NCI-H1092 (cell line): Measurements from ENCODE around the gene SCN2B.
A peak's percentile ranks its signal among the peaks of the same experiment; 100 is the strongest.

Source experiments
- DNase-seq: peaks from one replicate; lab custom pipeline; 2025; lab: John Stamatoyannopoulos, UW

The SCN2B gene

DNA sequence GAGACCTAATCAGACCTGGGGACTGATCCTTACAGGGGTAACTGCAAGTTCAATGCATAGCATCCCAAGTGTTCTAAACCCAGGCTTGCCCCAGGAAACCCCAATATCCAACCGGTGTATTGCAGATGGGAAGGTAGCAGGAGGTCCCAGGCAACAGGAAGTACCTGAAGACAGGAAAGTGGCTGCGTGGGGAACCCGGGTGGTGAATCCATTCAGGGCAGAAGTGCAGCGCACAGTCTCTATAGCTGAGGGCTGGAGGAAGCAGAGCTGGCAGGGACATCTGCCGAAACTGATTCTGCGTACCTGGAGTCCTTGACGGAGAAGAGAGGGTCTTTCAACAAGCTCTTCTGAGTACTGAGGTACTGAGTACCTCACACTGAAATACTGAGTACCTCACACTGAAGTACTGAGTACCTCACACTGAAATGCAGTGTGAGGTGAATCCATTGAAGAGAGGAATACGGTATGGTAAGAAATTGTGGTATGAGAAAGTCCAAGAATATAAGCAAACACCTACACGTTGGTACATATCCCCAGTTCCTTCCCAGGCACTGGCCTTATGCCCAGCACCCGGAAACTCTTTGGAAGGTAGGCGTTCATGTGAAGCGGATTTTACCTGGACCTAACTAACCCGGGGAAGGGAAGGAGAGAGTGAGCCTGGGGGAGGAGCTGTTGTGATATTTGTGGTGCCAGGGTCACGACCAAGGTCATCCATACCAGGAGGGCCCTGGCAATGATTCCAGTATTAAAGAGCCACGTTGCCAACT lies 43.9 kb downstream of the SCN2B start:
- DNase-seq = no peak

DNA sequence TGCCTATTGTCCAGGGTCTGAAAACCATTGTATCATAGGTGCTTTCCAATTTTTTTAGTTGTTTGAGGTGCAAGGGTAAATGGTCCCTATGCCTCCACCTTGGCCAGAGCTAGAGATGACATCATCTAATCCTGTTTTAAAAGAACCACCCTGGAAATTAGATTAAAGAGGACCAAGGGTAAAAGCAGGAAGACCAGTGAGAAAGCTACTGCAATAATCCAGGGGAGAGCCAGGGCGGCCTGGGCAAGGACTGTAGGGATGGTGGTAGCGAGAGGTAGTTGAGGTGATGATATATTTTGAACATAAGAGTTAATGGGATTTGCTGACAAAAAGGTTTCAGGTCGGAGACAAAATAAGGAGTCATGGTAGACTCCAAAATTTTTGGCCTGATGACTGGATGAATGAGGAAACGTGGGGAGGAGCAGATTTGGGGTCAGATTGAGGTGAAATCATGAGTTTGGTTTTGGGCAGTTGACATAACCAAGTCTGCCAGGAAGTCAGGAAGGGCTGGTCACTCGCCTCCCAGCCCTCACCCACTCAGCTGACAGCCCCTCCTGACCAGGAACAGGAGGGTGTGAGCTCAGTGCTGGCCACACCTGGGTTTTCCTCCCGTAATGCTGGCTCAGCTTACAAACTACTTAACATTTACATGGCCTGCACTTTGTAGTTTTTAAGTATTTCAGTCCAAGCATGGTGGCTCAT lies 46.8 kb downstream of the SCN2B start:
- DNase-seq = no peak

DNA sequence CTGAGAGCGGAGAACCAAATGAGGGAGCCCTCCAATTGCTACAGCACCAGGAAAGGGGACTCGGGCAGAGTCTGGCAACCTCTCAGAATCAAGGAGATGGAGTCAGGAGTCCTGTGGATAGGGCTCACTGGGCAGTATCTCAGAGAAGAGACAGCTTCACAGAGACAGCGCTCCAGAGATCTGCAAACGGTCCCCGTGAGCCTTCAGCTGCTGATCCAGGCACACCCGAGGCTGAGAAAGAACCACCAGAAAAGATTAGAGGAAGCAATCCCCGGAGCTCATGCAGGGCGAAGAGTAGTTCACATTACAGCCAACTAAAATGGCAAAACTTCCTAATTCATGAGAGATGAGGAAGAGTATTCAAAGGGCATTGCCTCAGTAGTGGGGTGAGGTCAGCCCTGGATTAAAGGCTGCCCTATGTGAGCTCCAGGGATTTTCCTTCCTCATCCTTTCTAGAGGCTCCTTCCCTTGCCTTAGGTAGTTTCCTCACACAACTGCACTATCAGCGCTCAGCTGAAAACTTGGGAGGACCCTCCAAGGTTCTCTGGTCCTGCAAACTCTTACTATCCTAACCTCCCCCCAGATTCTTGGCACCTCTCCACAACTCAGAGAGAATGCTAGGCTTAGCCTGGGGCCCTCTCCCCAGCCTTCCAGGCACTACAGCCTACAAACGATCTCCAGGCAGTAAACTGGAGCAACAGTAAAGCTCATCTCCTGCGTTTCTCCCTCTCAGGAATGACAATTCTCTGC lies 47.5 kb downstream of the SCN2B start:
- DNase-seq = no peak

DNA sequence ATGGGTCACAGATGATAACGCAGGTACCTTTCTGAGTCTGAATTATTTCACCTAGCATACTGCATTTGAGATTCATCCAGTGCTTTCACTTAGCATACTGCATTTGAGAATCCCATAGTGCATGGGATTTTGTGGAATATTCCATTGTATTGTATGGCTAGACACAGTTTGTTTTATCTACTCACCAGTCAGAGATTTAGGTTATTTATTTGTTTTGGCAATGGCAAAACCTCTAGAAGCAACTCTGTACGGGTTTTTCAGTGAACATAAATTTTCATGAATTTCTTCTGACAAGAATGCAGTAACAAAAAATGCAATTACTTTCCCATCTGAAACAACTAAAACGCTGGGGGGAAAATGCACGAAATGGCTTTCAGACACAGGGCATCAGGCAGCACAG lies 48.1 kb downstream of the SCN2B start:
- no peak for DNase-seq

DNA sequence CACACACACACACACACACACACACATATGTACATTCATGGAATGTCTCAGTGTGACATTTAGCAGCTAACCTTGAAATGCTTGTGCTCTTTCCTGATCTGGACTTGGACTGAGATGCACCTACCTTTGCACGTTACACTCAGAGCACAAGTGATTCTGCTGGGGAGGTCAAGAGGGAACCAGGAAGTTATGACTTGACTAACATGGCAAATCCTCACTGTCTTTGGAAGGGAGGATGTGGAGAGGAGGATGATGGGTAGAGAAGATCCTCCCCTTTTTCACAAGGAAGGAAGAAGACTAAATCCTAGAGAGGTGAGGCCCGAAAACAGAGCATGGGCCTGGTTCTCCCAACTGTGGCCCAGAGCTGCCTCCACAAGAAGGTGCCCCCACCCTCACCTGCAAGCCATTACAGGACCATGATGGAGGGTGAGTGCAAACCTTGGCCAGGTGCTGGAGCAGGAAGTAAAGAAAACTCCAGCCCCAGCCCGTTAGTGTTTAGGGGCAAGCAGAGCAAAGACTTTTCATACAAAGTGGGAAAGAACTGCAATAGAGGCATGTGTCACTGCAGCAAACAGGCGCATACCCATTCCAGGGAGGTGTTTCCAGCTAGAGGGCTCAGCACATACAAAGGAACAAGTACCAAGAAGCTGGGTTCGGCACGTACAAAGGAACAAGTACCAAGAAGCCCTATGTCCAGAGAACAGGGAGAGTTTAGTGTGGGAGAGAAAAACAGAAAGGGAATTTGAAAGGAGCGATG lies 50.2 kb downstream of the SCN2B start:
- no peak for DNase-seq

DNA sequence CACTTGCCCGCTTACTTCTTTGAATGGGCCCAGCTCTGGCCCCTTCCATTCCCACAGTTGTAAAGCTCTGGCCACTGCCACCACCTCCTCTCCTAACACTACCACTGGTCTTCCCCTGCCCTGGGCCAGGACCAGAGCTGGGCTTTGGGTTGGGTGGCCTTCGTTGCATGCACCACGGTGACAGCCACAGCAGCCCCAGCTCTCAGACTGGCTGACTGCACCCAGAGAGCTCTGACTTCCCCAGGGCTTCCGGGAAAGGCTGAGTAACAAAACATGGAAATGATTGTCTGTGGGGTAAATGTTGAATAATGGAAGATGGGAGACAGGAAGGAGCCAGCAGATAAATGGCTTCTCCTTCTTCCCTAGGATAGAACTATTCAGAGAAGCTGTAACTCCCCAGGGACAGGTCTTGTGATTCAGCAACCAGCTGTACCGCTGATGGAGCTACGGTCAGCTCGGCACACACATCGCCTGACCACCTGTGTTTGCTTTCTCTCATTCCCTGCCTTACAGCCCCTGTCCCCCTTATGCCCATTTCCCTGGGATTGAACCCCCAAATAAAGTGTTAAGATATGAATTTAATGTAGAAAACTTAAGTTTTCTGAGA lies 51.4 kb downstream of the SCN2B start:
- DNase-seq = peak; percentile 12

DNA sequence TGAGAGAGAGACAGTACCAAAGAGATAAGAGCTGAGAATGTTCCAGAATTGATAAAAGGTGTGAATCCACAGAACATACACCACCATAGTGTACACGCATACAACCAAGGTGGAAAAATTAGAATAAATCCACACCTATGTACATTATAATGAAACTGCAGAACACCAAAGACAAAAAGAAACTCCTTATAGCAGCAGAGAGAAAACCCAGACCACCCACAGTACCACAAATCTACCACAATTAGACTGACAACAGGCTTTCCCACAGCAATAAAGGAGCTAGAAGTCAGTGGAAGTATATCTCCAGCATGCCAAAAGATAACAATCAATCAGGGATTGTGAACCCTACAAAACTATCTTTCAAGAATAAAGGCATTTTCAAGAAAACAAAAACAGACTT lies 55.6 kb downstream of the SCN2B start:
- no peak for DNase-seq

DNA sequence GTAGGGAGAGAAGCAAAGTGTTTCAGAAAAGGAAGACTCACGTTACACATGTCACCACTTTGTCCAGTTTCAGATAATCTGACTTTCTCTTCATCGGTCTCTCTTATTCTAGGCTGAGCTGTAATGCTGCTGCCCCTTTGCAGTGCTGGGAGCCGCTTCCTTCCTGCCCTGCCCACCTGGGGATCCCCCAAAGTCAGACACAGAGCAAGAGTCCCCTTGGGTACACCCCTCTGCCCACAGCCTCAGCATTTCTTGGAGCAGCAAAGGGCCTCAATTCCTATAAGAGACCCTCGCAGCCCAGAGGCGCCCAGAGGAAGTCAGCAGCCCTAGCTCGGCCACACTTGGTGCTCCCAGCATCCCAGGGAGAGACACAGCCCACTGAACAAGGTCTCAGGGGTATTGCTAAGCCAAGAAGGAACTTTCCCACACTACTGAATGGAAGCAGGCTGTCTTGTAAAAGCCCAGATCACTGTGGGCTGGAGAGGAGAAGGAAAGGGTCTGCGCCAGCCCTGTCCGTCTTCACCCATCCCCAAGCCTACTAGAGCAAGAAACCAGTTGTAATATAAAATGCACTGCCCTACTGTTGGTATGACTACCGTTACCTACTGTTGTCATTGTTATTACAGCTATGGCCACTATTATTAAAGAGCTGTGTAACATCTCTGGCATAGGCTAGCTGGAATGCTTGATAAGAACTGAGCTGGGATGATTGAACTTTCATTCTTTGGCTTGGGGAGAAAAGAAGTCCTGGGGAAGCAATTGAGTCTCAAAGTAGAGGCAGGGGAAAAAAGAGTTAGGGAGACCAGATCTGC lies 58.4 kb downstream of the SCN2B start:
- DNase-seq = no peak

DNA sequence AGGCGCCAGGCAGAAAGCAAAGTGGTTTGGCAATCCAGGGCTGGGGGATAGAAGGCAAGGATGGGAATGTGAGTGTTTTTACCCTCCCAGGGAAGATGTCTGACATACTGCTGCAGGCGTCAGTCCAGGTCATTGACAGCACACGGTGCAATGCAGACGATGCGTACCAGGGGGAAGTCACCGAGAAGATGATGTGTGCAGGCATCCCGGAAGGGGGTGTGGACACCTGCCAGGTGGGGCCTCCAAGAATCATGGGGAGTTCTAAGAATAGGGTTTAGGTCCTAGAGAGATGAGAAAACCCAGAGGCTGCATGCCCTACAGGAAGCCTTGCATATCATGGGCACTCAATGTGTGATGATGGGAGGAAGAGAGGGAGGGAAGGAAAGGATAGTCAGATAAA lies 61.4 kb downstream of the SCN2B start:
- no peak for DNase-seq

DNA sequence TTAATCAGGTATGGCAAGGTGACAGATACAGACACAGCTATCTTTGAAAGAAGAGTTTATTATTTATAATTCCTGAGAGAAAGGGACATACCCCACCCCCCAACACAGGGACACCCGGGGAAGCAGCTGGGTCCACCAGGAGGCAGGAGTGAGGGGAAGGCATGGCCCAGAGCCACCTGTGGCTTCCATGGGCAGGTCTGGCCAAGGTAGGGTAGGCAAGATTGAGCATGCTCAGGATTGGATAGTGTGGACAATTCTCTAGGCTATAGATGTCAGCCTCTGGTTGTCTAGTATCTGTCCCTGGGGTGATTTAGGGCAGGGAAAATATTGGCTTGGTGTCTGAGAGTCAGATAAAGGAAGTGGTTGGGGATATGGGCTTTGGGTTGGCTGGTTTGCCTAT lies 62.2 kb downstream of the SCN2B start:
- no peak for DNase-seq

DNA sequence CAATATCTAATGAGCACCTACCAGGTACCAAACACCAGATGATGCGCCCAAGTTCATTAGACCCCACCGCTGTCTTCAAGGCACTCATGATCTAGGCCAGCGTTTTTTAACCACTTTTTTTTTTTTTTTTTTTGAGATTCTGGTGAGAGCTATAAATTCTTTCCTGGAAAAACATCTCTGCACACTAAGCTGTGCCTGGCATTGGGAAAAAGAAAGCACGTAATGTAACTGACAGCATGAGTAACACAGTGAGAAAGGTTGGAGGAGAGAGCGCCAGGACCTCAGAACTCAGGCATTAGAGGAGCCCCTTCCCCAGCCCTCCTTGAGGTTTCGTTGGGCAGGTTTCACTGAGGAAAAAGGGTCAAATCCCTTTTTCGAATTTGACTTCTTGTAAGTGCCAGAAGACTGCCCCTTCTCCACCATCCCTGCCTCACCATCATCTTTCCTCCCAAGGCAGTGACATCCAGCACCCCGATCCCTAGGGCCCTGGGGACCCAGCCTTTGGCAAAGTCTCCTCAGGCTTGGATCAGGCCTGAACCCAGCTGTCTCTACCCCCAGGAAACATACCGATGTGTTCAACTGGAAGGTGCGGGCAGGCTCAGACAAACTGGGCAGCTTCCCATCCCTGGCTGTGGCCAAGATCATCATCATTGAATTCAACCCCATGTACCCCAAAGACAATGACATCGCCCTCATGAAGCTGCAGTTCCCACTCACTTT lies 63.6 kb downstream of the SCN2B start:
- no peak for DNase-seq
